SH-SY5Y (cell line): Measurements from ENCODE around the gene FXR1.

Source experiments
- GATA2 ChIP-seq: IDR thresholded peaks from 2 replicates; pipeline ENCODE4 v1.6.1; 2011; ENCODE audit warnings: mild to moderate bottlenecking, low read depth, low read length
- GATA3 ChIP-seq: IDR thresholded peaks from 2 replicates; pipeline ENCODE4 v1.6.1; 2011; ENCODE audit warnings: low read depth, mild to moderate bottlenecking, low read length, moderate library complexity

DNA sequence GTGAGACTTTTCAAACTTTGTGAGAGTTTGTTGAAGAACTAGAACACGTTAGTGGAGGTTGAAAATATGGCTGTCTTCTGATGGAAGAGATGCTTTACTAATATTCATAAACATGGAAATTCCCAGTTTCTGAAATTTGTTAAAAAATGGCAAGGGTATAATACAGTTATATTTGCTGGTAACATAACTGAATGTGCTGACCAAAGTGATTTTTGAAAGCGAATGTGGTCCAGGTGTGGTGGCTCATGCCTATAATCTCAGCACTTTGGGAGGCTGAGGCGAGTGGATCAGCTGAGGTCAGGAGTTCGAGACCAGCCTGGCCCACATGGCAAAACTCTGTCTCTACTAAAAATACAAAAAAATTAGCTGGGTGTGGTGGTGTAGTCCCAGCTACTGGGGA is 18.1 kb downstream of the FXR1 start:
- no peak for TF ChIP-seq GATA2
- TF ChIP-seq GATA3: no peak
